Keratinocyte (primary cell): ENCODE measurements around the gene DENND2A.

Experiments used
- CTCF ChIP-seq, 3 experiments: IDR thresholded peaks in 1 of 3; conservative IDR thresholded peaks in 1 of 3; optimal IDR thresholded peaks in 1 of 3; 2 replicates in 2 of 3; 3 replicates in 1 of 3; pipeline versions ENCODE3 to v1.5.1; 2011; ENCODE audit warnings: low read length in 3 of 3, mild to moderate bottlenecking in 3 of 3, moderate library complexity in 2 of 3, control low read depth in 1 of 3, inconsistent platforms in 1 of 3; ENCODE audit not compliant: insufficient read depth in 2 of 3; ENCODE audit errors: extremely low read depth in 1 of 3
- EZH2 ChIP-seq: IDR thresholded peaks from one replicate; pipeline ENCODE4 v1.6.1; 2012; ENCODE audit warnings: inconsistent platforms, mild to moderate bottlenecking, low read length, moderate library complexity

- TF ChIP-seq EZH2 (no peak), CTCF (optimal IDR thresholded peaks at IDR 0.05 in 1 of 3, IDR thresholded peaks at IDR 0.05 in 1 of 3, conservative IDR thresholded peaks at IDR 0.05 in 1 of 3; ENCODE audit: extremely low read depth in 1 of 3, insufficient read depth in 2 of 3, low read length in 3 of 3) (no peak)
Observed at GRCh38 chr7:140656548-140657515, 16.2 kb upstream of the DENND2A start.
